ENCODE results near the gene EXOSC6. TPM values are rescaled to one million over a fixed set of nuclear protein-coding genes. Genes with fewer than 3 reads are reported as not detected.
"Not testable (repeated sequence)": the region's sequence is repeated elsewhere in the genome, so short reads cannot be mapped to it uniquely, and the experiment has no call there.

EXOSC6 gene
- total RNA-seq, 4 donors from 2014 or later, result 13.5 to 43.7 (median 17.5) TPM

- no peak for TF ChIP-seq CTCF (IDR thresholded peaks at IDR 0.05)
- DNase-seq (ENCODE audit: low spot score), result no peak
- no peak for ATAC-seq (ENCODE audit: low FRiP score)
Measured at GRCh38 chr16:70254180-70254964, 2.6 kb upstream of the EXOSC6 start.

GRCh38 chr16:70253291-70254106 lies 1.8 kb upstream of the EXOSC6 start:
- ATAC-seq (ENCODE audit: low FRiP score) (no peak), DNase-seq (ENCODE audit: low spot score) (no peak)
- no peak for TF ChIP-seq CTCF (IDR thresholded peaks at IDR 0.05)

- no peak for DNase-seq (ENCODE audit: low spot score)
- no peak for ATAC-seq (ENCODE audit: low FRiP score)
- TF ChIP-seq CTCF (IDR thresholded peaks at IDR 0.05), result no peak
Measured at GRCh38 chr16:70252355-70252988, 732 bp upstream of the EXOSC6 start.

- DNase-seq (ENCODE audit: low spot score) (no peak), ATAC-seq (ENCODE audit: low FRiP score) (peak; percentile 73)
- TF ChIP-seq CTCF (IDR thresholded peaks at IDR 0.05), result no peak
Measured at GRCh38 chr16:70250748-70251628, 752 bp downstream of the EXOSC6 start.

GRCh38 chr16:70249697-70250096 lies 2.0 kb downstream of the EXOSC6 start:
- DNase-seq (ENCODE audit: low spot score); ATAC-seq (ENCODE audit: low FRiP score): not testable (repeated sequence)

GRCh38 chr16:70238773-70239172 lies 13.0 kb downstream of the EXOSC6 start:
- not testable (repeated sequence) for DNase-seq (ENCODE audit: low spot score)

GRCh38 chr16:70231831-70232230 lies 19.9 kb downstream of the EXOSC6 start:
- not testable (repeated sequence) for ATAC-seq (ENCODE audit: low FRiP score); DNase-seq (ENCODE audit: low spot score)

More at GRCh38 chr16:70238773-70239172, 13.0 kb downstream of the EXOSC6 start:
- not testable (repeated sequence) for ATAC-seq (ENCODE audit: low FRiP score)

GRCh38 chr16:70226024-70226423 lies 25.7 kb downstream of the EXOSC6 start:
- not testable (repeated sequence) for DNase-seq (ENCODE audit: low spot score); ATAC-seq (ENCODE audit: low FRiP score)

GRCh38 chr16:70225430-70225829 lies 26.3 kb downstream of the EXOSC6 start:
- DNase-seq (ENCODE audit: low spot score); ATAC-seq (ENCODE audit: low FRiP score): not testable (repeated sequence)

GRCh38 chr16:70224645-70225044 lies 27.1 kb downstream of the EXOSC6 start:
- DNase-seq (ENCODE audit: low spot score); ATAC-seq (ENCODE audit: low FRiP score): not testable (repeated sequence)

GRCh38 chr16:70223971-70224513 lies 27.7 kb downstream of the EXOSC6 start:
- not testable (repeated sequence) for DNase-seq (ENCODE audit: low spot score); ATAC-seq (ENCODE audit: low FRiP score)

- not testable (repeated sequence) for DNase-seq (ENCODE audit: low spot score)
Measured at GRCh38 chr16:70223216-70223615, 28.5 kb downstream of the EXOSC6 start.

GRCh38 chr16:70222574-70222973 lies 29.2 kb downstream of the EXOSC6 start:
- ATAC-seq (ENCODE audit: low FRiP score); DNase-seq (ENCODE audit: low spot score): not testable (repeated sequence)

More at GRCh38 chr16:70223216-70223615, 28.5 kb downstream of the EXOSC6 start:
- ATAC-seq (ENCODE audit: low FRiP score), result not testable (repeated sequence)

Data from omental fat pad (tissue), 4 donors.